ENCODE results near the gene UBE2S.
"Not testable (repeated sequence)": the region's sequence is repeated elsewhere in the genome, so short reads cannot be mapped to it uniquely, and the experiment has no call there.

The UBE2S gene

DNA sequence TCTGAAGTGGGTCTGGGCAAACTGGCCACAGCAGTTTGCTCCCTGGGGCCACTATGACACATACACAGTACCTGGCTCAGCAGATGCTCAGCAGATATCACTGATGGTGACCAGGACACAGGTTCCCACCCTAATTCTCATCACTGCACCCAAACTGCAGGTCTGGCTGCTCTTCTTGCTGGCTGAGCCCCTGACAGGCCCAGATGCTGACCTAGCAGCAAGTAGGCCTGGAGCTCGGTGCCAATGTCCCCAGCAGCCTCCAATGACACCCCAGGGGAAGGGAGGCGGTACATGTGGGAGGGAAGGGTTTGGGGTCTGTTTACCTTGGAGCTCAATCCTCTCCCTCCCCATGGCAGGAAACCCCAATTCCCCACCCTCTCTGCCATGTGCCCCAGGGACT is 5.1 kb downstream of the UBE2S start:
- no peak for DNase-seq

DNA sequence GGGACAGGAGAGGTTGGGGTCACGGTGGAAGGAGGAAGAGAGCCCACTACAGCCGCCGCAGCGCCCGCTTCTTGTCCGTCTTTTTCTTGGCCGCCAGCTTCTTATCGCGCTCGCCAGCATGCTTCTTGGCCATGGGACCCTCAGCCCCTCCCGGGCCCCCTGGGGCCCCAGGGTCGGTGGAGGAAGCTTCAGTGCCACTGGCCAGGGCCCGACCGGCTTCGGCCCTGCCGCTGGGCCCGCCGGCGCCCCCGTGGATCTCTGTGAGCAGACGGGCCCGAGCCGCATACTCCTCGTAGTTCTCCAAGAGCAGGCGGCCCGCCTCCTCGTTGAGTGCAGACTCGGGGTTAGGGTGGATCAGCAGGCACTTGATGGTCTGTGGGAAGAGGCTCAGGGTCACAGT is 6.2 kb downstream of the UBE2S start:
- not testable (repeated sequence) for DNase-seq

DNA sequence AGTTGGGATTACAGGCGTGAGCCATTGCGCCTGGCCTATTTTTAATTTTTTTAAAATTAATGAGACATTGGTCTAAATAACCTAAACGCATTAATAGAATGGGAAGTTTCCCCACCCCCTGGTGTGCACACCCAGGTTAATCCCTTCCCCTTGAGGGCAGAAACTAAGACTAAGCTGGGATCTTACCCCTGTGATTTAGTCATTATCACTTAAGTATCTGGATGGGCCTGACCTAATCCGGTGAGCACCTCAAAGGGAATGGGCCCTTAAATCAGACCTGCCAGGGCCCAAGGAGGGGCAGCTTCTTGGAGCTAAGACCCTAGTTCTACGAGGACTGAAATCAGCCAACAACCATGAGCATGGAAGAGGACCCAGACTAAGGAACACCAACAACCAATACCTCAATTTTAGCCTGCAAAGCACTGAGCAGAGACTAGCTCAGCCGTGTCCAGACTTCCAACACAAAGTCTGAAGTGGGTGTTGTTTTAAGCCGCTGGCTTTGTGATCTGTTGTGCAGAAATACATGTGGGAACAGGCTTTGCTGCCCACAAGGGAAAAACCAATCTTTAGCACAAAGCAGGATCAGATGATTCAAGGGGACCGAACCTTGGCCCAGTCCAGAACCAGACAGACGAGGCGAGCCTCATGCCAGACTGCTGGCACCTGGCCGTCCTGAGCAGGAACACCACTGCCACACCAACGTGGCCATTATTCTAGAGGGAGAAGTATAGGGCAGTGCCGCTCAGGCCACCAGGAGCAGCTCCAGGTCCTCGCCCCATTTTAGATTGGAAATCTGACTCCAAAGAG is 7.1 kb downstream of the UBE2S start:
- DNase-seq = no peak

DNA sequence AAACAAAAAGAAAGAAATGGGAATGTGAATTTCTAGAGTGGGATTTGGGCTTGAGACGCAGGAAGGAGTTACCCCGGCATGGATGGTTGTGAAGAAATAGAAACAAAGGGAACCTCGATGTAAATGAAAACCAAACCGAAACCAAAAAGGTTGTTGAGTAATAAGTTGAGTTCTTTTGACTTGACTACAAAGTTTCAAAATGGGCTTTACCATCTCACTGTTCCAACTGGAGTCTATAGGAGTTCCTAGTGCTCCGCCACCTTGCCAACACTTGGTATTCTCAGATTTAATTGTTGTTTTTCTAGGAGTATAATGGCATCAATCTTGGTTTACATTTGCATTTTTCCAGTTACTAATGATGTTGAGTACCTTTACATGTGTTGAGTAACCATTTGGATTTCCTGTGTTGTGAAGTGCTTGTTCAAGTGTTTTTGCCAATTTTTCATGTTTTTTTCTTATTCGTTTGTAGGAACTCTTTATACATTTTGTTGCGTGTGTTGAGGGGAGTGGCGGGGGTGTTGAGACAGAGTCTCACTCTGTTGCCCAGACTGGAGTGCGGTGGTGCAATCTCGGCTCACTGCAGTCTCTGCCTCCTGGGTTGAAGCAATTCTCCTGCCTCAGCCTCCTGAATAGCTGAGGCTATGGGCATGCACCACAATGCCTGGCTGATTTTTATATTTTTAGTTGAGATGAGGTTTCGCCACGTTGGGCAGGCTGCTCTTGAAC is 9.2 kb downstream of the UBE2S start:
- DNase-seq = no peak

DNA sequence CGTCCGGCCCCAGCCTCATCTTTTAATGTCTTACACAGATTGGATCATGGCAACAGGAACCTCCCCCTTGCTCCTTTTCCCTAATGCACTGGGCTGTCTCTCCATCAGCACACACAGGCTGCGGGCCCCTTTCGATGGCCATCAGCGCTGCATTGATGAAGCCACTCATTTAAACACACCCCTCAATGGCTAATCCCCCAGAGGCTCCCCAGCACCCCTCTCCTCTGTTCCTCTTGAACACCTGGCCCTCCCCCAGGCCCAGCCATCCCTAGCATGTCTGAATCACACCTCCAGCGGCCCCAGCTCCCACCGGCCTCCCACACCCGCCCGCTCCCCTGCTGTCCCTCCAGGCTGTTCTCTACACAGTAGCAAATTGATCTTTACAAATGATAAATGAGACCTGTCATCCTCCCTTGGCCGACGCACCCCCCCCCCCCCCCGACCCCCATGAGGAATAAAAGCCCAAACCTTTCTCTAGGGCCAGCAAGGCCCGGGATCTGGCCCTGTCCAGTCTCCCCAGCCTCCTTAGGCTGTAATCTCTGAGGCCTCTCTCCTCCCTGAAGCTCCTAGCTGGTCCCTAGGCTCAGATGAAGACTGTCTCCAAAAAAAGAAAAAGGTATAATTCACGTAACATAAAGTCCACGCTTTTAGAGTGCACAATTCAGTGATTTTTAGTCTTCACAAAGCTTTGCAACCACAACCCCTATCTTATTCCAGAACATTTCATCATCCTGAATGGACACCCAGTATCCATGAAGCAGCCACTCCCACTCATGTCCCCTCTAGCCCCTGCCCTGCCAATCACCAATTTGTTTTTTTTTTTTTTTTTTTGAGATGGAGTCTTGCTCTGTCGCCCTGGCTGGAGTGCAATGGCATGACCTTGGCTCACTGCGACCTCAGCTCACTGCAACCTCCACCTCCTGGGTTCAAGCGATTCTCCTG is 14.5 kb downstream of the UBE2S start:
- no peak for DNase-seq

DNA sequence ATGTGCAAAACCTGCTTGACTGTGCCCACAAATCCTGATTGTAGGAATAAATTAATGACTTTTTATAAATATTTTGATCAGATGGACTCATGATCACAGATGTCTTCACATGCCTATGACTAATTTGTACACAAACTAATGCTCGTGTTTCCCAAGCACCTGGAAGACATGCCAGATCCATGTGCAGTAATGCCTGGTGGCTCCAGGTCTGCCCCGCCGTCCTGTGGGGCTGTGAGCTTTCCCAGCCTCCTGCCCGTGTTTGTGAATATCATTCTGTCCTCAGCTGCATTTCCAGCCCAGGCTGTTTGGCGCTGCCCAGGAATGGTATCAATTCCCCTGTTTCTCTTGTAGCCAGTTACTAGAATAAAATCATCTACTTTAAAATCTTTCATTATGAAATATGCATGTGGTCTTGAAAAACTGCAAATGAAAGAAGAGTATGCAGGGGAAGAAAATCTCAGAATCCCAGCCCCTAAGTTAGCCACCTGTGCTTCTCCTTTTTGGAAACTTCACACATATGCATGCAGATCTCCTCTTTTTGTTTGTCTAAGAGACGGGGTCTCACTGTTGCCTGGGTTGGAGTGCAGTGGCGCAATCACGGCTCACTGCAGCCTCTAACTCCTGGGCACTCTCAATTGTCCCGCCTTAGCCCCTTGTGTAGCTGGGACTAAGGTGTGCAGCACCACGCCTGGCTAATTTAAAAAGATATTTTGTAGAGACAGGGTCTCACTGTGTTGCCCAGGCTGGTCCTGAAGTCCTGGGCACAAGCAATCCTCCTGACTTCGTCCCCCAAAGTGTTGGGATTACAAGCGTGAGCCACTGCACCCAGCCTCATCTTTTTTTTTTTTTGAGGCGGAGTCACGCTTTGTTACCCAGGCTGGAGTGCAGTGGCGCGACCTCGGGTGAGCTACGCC is 15.6 kb downstream of the UBE2S start:
- no peak for DNase-seq

DNA sequence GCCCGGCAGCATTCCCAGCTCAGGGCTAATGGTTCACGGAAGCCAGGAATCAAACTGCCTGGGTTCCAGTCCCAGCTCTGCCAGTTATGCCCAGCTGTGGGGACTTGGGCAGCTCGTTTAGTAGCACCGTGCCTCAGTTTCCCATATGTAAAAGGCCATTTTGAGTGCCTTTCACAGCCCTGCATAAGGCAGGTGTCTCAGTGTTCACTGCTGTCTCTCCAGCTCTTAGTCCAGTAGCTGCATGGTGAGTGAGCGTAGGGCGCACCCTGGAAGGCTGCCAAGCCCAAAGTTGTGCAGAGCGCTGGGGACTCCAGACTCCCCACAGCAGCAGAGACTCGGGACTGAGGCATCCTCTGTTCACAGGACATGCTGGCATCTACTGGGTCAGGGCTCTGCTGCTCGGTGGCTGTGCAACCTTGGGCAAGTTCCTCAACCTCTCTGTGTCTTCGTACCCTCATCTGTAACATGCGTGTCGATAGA is 16.4 kb downstream of the UBE2S start:
- no peak for DNase-seq

DNA sequence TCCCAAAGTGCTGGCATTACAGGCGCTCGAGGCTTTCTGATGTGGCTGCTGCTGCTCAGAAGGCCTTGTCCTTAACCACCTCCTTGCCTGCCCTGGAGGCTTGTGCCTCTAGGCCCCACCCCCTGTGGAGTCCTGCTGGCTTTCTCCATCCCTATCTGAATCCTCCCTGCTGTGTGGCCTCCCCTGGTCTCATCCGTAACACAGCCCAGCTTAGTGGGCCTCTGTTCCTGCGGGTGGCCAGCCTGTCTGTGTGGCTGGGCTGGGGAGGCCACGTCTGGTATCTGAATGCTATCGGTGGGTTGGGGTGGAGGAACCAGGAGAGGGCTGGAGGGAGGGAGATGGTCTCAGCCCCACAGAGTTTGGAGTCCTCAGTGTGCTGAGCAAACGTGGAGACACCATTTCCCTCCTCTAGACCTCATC is 17.1 kb downstream of the UBE2S start:
- DNase-seq = no peak

DNA sequence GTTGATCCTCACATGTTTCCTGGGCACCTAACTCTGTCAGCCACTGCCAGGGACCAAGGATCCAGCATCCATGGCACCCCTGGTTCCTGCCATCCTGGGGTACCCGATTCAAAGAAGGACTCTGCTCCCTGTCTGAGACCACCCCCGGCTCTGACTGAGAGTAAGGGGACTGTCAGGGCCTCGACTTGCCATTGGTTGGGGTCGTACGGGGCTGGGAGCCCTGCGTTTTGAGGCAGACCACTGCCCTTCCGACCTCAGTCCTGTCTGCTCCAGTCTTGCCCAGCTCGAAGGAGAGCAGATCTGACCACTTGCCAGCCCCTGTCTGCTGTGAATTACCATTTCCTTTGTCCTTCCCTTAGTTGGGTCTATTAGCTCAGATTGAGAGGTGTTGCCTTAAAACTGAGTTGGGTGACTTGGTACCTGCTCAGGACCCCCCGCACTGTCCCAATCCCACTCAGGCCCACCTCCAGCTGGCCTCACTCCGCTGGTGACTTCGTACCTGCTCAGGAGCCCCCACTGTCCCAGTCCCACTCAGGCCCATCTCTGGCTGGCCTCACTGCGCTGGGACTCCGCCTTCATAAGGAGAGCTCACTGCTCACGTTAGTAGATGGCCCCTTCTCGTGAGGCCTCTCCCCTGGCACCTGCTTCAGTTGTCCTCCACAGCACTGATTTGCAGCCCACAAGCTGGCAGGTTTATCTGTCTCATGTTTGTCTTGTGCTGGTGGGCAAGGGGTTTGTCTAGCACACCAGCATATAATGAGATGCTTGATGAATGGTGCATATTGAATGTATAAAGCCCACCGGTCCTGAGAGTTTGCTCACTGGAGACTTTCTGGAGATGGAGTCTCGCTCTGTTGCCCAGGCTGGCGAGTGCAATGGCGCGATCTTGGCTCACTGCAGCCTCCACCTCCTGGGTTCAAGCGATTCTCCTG is 17.9 kb downstream of the UBE2S start:
- DNase-seq = no peak

DNA sequence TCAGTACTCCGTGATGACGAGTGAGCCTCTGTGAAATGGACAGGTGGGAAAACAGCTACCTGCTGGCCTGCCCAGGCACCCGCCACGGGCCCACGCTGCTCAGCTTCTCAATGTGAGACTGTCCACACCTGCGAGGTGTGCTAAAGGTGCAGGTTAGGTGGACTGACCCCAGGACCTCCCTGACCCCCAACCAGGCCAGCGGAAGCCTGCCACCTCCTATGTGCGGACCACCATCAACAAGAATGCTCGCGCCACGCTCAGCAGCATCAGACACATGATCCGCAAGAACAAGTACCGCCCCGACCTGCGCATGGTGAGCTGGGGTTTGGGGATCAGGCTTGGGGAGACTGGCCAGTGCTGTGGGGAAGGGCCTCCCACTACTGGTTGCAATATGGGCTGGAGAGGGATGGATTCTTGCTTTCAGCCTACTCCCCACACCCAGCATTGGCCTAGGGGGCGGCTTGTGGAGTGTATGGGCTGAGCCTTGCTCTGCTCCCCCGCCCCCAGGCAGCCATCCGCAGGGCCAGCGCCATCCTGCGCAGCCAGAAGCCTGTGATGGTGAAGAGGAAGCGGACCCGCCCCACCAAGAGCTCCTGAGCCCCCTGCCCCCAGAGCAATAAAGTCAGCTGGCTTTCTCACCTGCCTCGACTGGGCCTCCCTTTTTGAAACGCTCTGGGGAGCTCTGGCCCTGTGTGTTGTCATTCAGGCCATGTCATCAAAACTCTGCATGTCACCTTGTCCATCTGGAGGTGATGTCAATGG is 19.7 kb downstream of the UBE2S start:
- no peak for DNase-seq

DNA sequence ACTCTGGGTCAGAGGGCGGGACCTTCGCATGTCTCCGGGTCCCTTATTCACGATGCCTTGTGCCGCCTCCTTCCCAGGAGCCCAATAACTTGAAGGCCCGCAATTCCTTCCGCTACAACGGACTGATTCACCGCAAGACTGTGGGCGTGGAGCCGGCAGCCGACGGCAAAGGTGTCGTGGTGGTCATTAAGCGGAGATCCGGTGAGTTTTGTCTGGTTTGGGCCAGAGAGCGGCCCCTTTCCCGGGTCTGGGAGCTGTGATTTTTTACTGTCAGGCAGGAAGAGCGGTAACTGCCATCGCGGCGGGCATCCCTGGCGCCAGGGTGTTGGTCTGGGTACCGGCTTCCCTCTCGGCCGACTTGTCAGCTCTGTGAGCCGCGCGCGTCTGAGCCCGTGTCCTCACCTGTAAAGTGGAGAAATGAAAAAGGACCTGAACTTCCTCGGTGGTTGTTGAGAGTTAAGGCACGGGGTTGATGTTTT is 21.1 kb downstream of the UBE2S start:
- DNase-seq = no peak

DNA sequence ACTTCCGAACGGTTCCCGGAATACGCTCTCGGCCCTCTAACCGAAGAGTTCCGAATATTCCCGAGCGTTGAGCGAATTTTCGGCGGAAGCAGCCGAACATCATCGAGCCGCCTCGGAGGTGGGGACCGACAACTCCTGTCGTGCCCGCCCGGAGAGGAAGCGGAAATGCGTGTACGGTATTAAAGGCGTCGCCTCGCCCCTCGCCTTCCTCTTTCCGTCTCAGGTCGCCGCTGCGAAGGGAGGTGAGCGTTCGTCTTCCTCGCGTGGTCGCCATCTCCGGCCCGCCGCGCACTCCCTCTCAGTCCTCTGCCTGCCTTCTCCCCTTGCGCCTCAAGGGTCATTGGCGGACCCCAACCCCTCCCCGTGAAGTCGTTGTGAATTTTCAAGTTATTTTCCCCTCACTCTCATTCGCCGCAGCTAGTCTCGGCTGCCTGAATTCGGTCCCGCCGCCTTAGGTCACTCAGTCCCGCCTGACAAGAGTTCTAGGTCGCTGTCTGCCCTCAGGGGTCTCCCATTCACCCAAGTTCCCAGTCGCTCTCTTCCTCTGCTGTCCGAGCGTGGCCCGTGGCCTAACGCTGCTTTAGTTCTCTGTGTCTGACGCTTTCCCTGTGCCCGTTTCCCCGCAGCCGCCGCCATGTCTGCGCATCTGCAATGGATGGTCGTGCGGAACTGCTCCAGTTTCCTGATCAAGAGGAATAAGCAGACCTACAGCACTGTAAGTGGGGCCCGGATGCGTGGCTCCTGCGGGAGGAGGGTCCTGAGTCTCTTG is 21.7 kb downstream of the UBE2S start, which contains the start of gene RPL28:
Gene RPL28, plus strand, starts transcription at position 209 of the 769 bp plus-strand sequence. Its CDS starts 426 bp downstream, at position 635.
- peak; percentile 95 for DNase-seq

DNA sequence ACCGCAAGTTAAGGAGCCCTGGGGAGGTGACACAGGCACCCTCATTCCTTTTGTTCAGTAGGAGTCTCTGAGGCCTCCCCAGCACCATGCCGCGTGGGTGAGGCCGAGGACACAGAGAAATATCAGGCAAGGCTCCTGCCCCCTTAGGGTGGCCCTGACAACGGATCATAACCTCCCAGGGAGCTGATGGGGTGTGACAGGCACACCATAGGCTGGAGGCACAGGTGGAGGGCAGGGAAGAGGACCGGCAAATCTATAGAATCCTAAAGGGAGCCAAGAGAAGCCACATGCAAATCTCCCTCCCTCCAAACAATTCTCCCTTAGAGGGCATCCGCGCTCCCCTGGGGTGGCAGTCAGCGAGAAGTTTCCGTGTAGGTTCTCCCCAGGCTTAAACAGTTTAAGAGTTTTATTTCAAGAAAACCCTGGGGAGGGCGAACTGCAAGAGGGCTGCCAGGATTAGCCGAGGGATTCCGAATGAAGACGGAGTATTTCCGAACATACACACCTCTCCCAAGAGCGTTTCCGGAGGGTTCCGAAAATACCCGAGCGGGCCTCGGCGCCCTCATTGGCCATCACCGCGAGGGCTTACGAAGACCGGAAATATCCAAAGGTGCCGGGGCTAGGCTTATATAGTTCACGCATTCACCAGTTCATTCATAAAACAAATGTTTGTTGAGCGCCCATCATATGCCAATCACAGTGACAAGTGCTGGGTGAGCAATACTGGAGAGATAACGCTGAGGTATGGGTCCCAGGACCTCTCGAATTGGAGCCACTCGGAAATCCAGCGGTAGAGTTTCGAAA is 22.5 kb downstream of the UBE2S start:
- DNase-seq = peak; percentile 63

DNA sequence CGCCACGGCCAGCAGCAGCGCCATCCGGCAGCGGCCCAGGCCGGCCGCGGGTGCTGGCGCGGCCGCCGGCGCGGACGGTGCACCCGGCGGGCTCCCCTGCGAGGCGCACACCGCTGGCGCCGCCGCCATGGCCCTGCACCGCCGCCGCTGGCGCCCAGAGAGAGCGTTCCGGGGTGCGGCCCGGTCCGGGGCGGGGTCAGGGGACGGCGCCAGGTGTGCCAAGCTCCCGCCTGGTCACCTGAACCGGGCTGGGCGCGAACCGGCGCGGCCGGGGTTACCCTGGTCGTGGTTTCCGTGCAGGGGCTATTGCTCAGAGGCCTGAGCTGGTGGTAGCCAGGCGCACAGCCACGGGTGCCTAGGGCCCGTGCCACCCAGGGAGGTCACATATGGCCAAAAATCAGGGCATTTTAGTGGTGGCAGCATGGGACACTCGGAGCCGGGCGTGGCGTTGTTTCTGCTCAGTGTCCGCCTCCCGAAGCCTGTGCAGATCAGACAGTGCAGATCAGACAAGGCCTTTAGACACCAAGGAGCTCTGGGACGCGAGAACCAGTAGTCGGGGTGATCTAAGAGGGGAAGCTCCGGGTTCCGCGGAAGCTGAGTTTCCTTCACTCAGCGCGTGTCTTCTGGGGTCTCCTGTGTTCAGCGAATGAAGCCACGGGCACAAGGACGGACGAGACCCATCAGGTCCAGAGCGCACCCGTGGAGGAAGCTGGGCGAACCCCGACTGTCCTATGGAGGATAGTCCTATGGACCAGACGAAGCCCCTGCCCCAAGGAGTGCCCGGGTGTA is 23.3 kb downstream of the UBE2S start, which contains the start of gene TMEM238:
Gene TMEM238, minus strand, starts transcription at position 162 of the 789 bp plus-strand sequence. Its CDS starts 33 bp downstream, at position 129.
- DNase-seq = no peak

DNA sequence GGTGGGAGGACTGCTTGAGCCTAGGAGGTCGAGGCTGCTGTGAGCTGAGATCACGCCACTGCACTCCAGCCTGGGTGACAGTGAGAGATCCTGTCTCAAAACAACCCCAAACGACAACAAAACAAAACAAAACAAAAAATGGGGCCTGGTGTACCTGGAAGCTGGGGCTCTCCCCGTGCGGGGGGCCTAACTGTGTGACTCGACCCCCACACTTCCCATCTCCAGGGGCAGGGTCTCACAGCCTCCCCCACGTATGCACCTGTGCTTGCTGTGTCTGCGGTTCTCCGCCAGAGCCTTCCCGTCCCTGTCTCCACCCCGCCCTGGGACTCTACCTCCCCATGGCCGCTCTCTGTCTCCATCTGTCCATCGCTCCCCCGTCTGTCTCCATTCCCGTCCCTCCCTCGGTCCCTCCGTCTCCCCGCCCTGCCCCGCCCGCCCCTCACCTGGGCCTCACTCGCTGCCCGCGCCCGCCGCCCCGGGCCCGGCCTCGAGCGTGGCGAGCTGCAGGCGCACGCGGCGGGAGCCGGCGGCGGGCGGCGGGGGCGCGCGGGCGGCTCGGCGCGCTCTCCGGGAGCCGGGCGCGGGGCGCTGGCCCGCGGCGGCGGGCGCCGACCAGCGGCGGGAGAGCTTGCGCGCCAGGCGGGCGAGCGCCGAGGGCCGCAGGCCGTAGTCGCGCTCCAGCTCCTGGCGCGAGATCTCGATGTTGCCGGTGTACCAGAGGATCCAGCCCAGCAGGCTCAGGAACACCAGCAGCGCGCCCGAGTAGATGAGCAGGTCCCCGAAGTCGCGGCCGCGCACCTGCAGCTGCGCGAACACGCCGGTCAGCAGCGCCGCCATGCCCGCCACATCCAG is 24.1 kb downstream of the UBE2S start:
- DNase-seq = no peak

DNA sequence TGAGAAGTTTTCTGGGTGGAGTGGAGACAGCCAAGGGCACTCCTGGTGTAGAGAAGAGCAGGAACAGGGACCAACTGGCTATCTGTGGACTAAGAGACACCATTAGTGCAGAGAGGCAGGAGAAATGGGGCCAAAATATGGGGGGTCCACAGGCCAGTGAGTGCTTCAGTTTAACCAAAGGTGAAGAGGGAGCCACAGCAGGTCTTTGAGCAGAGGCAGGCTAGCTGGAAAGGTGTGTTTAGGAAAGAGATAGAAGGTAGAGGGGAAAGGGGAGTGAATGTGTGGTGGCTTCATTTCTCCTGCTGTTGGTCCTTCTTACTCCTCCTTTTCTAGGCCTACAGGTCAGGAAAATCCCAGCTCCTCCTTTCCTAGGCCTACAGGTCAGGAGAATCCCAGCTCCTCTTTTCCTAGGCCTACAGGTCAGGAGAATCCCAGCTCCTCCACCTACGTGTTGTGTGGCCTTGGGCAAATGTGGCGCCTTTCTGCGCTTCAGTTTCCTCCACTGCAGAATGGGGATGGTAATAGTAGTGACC is 25.0 kb downstream of the UBE2S start:
- DNase-seq = no peak

Measured in NCI-H187 treated with DMSO at 0.1 percent for 48 hours (cell line).